GM19025 (cell line): Measurements from ENCODE around the gene SPINK14.
A peak's percentile ranks its signal among the peaks of the same experiment; 100 is the strongest.

ENCODE experiments used
- ATAC-seq: cut with Tn5 transposase; IDR thresholded peaks from one replicate; pipeline ENCODE4 v1.9.1; 2021; ENCODE audit warnings: mild to moderate bottlenecking, low read depth, moderate library complexity; ENCODE audit not compliant: unreplicated experiment

The SPINK14 gene

GRCh38 chr5:148168246-148168645 is at the start of gene SPINK14:
TSS of gene SPINK14 (plus strand) at chr5:148168546. CDS start at chr5:148169733, 1,187 bp downstream.
- no peak for ATAC-seq

- no peak for ATAC-seq
These were observed 48.0 kb upstream of the SPINK14 start for GRCh38 chr5:148120317-148120716.

GRCh38 chr5:148125641-148126040 is 42.7 kb upstream of the SPINK14 start:
- no peak for ATAC-seq

GRCh38 chr5:148135091-148136048 is 33.0 kb upstream of the SPINK14 start:
- no peak for ATAC-seq

- ATAC-seq = no peak
These were observed 27.5 kb upstream of the SPINK14 start for GRCh38 chr5:148140846-148141245.

GRCh38 chr5:148141645-148142044 is 26.7 kb upstream of the SPINK14 start:
- no peak for ATAC-seq

GRCh38 chr5:148145916-148146315 is 22.4 kb upstream of the SPINK14 start:
- ATAC-seq = no peak

- ATAC-seq = no peak
These were observed 21.9 kb upstream of the SPINK14 start for GRCh38 chr5:148146487-148146886.

- ATAC-seq = no peak
These were observed 20.9 kb upstream of the SPINK14 start for GRCh38 chr5:148147415-148147814.

GRCh38 chr5:148151872-148152271 is 16.5 kb upstream of the SPINK14 start:
- no peak for ATAC-seq

GRCh38 chr5:148152781-148153180 is 15.6 kb upstream of the SPINK14 start:
- ATAC-seq = no peak

- ATAC-seq = no peak
These were observed 11.7 kb upstream of the SPINK14 start for GRCh38 chr5:148156609-148157008.

GRCh38 chr5:148162038-148162437 is 6.3 kb upstream of the SPINK14 start:
- ATAC-seq = no peak

- no peak for ATAC-seq
These were observed 5.0 kb upstream of the SPINK14 start for GRCh38 chr5:148163345-148163744.

GRCh38 chr5:148166550-148167283 is 1.6 kb upstream of the SPINK14 start:
- no peak for ATAC-seq

- ATAC-seq = no peak
These were observed 4.0 kb downstream of the SPINK14 start for GRCh38 chr5:148172377-148172776.

- ATAC-seq = no peak
These were observed 8.1 kb downstream of the SPINK14 start for GRCh38 chr5:148176480-148176879.

GRCh38 chr5:148177207-148177606 is 8.9 kb downstream of the SPINK14 start:
- no peak for ATAC-seq

GRCh38 chr5:148179234-148179824 is 11.0 kb downstream of the SPINK14 start:
- no peak for ATAC-seq

- ATAC-seq = peak; percentile 55
These were observed 18.1 kb downstream of the SPINK14 start for GRCh38 chr5:148186248-148187003.
